CD4-positive, alpha-beta T cell treated with Interleukin-17A for 4 hours (primary cell): ENCODE results near the gene CDR2L.

Experiments
- DNase-seq: peaks from one replicate; pipeline ENCODE4 v3.0.0-alpha.2; 2020; ENCODE audit warnings: mixed read lengths

Gene CDR2L

DNA sequence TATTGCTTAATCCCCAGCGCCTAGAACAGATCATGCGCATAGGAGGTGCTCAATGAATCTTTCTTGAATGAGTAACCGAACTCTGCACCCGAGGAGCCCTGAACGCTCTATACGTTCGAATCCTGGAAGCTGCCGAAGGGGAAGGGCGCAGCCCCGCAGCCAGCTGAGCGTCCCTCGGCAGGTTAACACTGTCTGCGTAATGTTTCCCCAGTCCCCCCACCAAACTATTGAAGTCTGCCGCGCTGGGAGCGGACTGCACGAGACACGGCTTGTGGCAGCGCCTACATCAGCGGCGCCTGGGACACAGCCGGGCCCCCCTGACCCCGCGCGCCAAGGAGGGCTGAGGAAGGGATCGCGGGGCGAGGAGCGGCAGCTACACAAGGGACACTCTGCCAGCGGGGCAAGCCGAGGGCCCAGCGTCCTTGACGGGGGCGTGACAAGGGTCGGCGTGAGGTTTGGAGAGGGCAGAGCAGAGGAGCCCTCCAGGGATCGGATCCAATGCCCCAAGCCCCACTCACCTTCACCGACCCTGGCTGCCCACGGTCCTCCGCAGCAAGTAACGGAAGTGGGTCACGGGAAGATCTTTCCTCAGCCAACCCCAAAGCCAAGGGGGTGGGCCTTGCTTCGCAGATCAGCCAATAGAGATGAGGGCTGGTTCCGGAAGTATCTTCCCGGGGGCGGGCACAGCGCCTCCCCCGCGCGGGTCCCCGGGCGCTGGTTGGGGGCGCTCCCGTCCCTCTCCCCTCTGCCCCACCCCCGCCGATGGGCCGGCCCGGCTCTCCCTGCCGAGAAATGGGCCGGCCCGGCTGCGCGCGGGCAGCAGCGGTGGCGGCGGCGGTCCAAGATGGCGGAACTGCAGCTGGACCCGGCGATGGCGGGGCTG lies 59.2 kb downstream of the CDR2L start, which contains the start of the genes ATP5PD and KCTD2:
Gene ATP5PD, minus strand, starts transcription at position 563 of the 883 bp plus-strand sequence. CDS start 4,319 bp downstream, outside the sequence.
Gene KCTD2, plus strand, starts transcription at position 819 of the 883 bp plus-strand sequence. Its CDS starts 26 bp downstream, at position 845.
- peak; percentile 97 for DNase-seq

DNA sequence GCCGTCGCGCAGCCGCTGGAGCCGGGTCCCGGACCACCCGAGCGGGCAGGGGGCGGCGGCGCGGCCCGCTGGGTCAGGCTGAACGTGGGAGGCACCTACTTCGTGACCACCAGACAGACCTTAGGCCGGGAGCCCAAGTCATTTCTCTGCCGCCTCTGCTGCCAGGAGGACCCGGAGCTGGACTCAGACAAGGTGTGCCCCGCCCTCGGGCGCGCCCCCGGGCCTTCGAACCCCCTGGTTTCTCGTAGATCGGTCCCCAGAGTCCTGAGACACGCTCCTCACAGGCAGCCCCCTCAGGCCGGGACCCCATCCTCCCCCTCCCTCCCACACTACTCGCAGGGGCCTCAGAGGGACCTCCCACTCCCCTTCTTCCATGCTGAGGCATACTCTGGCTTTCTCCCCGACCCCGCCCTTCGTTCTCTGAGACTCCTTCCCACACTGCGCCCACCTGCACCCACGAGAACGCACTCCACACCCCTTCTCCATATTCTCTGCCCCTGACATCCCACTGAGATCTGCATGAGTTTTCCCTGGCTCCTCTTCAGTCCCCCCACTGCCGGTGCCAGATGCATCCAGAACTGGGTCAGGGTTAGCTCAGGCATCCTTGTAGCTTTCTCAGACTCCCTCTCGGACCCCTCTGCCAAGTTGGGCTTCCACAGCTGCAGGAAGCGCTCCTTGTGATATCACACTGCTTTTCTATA lies 60.1 kb downstream of the CDR2L start:
- peak; percentile 47 for DNase-seq

DNA sequence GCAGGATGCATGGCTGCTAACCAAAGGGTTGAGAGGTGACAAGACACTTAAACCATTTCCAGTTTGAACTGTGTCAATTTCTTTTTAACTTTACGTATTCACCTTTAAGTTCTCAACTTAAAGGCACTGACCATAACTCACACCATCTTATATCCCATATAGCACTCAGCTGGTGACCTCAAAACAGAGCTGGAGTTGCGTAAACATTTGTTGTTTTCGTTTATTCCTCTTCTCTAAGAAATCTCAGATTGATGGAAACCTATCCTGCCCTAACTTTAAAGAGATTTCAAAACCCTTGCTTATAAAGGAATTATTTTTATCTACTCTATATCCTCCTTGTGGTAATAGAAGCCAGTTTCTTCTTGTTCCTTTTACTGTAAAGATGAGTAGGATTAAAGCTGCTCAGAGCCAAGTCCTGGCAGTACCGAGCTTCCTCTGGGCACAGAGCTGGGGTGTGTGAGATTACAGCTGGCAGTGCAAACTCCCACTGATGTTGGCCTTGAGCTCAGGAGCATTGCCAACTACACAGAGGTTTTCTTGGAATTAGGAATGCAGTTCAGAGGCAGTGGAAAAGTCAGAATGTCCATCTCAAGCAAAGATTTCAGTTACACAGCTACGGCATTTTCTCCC lies 60.9 kb downstream of the CDR2L start:
- no peak for DNase-seq

DNA sequence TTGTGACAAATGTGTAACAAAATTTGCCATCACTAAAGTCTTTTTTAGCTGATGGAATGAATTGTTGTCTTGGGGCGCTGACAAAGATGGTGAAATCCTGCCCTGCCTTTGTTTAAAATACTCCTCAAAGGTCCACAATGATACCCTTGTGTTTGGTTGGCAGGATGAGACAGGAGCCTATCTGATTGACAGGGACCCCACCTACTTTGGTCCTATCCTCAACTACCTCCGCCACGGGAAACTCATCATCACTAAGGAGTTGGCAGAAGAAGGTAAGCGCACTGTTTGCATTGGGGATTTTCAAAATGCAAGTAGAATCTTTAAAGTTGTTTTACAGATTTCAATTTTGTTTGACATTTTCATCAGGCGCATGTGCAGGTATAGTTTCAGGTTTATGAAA lies 61.6 kb downstream of the CDR2L start:
- DNase-seq: no peak

DNA sequence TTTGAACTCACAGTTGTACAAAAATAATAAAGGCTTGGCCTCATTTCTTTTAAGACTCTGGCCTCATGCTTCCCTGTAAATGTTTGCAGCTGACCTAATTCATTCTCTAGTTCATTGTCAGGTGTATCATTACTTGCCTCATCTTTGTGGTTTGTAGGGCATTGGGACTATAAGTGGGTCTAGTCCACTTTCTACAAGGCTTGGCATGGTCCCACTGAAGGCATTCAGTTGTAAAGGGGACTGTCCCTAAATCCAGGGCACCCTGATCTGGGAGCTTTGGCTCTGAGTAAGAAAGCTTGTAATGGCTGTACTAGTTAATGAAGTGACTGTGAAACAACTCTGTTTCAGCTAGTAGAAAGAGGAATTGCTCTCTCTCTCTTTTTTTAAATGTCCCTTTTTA lies 62.3 kb downstream of the CDR2L start:
- no peak for DNase-seq

DNA sequence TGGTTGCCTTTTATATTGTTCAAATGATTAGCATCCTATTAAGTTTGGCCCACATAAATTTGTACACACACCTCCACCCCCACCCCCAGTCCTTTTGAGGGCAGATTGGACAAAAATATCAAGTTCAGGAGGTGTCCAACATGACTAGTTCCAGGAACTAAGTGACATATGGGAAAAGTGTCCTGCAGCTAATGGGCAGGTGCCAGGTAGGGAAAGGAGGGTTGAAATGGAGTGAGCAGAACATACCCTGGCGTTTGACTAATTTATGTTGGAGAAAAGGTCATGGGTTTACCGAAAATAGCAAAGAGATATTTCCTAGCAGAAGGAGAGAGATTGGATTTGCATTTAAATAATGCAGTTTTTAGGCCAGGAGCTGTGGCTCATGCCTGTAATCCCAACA lies 64.5 kb downstream of the CDR2L start:
- no peak for DNase-seq
